Right lobe of liver (tissue), 4 donors: ENCODE measurements around the gene ZBTB44.

ENCODE experiments used
- CTCF ChIP-seq, 4 donors: fragments of 200-600 bp in 3 of 4; fragments of 450-650 bp in 1 of 4; IDR thresholded peaks; one replicate each; pipeline versions ENCODE4 v1.5.1 to v1.8.0; 2016 to 2022; ENCODE audit warnings: antibody characterized with exemption in 4 of 4, mild to moderate bottlenecking in 2 of 4
- POLR2A ChIP-seq: fragments of 450-650 bp; IDR thresholded peaks from one replicate; pipeline ENCODE4 v1.6.1; 2017; ENCODE audit warnings: antibody characterized with exemption, mild to moderate bottlenecking
- donor health status: DM: no; HTN: no; CAD: no.
- donor health status: DM: no; HTN: no; CAD: no.
- donor health status: DM: no; HTN: yes; CAD: no.

GRCh38 chr11:130209954-130210854, 104.5 kb downstream of the ZBTB44 start:
- TF ChIP-seq POLR2A (no peak), CTCF (IDR thresholded peaks at IDR 0.05) (no peak)
